ENCODE results near the gene NTSR1.
A peak's percentile ranks its signal among the peaks of the same experiment; 100 is the strongest.

Gene NTSR1

GRCh38 chr20:62738025-62738881 is 29.6 kb downstream of the NTSR1 start:
- DNase-seq (ENCODE audit: low read depth in 1 of 2, low spot score in 1 of 2) = no peak

DNA sequence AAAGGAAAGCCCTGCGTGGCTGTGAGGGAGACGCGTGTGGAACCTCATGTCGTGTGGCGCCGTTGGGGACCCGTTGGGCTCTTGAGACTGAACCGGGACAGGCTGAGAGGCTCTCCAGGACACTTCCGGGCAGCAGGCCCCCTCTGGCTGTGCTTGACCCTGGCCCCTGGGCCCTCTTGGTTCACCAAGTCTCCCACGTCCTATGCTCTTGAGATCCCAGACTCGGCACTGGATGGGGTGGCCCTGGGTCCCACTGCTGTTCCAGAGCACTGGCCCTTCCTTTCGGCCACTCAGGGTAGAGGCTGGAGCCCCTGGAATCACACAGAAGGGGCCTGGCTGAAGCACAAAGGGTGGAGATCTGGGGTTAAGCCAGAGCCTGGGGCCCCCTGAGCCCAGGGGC is 30.4 kb downstream of the NTSR1 start:
- no peak for DNase-seq (ENCODE audit: low read depth in 1 of 2, low spot score in 1 of 2)

DNA sequence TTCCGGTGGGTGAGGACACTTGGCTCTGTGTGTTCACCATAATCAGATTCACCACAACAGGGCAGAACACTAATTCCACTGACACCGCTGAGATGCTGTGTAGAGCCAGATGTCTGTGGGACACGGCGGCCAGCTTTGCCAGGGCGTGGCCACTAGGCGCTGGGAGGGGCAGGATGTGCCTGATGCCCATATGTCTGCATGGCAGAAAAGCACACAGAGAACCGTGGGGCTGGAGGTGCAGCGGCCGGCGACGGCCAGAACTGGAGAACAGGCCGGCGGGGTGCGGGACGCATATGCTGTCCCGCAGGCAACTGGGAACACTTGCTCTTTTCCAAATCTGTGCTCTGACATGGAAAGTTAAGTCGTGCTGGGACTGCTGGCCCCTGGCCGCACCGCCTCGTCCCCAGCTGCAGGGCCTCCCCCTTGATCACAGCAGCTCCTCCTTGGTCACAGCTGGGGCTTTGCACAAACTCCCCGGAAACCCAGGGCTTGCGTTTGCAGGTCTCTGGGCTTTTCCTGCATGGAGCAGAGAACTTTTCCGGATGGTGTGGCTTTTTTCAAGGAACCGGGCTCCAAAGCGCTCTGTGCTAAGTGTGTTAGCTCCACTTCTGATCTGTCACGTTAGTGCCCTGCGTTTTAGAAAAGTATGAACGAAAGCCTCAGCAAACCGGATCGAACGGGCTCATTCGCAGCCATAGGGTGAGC is 31.1 kb downstream of the NTSR1 start:
- DNase-seq (ENCODE audit: low read depth in 1 of 2, low spot score in 1 of 2) = no peak

- DNase-seq (ENCODE audit: low read depth in 1 of 2, low spot score in 1 of 2) = peak; percentile 57 to 78
These were observed 31.9 kb downstream of the NTSR1 start for GRCh38 chr20:62740286-62741141.

DNA sequence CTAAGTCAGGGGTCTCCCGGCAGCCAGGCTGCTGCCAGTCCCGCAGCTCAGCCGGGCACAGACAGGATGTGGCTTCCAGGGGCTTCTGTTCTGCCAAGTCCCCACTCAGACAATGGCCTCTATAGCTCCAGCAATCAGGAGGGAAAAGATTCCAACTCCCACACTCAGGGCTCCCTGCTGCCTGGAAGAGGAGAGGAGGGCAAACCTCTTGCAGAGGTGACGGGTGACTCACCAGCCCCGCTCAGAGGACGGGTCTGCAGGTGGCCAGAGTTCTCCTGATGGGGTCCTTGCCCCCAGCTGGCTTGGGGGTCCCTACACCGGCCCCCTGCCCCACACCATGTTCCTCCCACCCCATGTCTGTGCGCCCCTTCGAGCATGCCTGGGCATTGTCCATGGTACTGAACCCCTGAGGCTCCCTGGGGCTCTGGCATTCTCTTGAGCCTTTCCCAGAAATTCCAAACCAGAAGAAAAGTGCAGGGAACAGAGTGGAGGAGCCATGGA is 32.6 kb downstream of the NTSR1 start:
- no peak for DNase-seq (ENCODE audit: low read depth in 1 of 2, low spot score in 1 of 2)

DNA sequence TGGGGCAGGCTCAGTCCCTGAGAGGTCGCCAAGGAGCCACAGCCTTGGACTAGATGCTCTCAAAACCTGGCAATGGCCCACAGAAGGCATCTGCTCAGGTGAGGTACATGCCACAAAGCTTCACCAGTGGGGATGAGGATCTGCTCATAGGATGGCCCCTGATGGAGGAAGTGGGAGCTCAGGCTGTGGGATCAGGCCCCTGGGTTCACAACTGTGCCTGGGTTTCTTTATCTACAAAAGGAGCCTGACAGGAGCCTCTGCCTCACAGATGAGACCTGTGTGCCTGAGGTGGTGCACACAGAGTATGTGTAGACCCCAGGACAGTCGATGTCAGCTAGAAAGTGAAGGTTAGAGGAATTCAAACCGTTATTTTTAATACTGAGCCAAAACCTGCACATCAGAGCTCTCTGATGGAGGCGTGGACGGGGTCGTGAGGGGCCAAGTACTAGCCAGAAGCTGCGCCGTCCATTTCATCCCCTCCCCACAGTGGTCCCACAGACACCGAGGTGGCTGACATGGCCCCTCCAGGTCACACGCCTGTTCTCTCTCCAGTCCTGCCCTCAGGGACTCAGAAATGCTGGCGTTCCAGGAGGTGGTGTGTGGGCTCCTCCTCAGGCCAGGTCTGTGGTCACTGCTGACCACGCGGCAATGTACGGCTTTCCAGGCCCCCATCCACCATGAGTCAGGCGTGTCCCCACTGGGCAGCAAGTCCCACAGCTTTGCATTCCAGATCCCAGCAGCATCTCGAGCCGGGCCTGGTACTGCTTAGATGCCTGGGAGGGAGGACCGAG is 33.3 kb downstream of the NTSR1 start:
- DNase-seq (ENCODE audit: low read depth in 1 of 2, low spot score in 1 of 2) = no peak

DNA sequence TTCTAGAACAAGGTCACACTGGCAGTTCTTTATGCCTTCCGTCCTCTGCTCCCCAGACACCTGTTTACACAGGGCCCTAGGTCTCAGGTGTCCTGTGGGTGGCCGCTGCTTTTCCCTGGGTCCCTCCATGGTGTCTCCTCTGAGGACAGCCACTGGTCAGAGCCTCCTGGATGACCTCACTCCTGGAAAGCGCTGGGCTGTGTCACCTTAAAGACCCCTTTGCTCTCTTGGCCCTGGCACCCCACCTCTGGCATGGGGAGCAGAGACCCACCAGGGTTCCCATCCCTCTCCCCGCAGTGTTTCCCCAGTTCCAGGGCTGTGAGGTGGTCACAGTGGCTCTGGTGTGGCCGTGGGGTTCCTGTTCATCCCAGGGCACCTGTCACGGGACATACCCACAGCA is 33.9 kb downstream of the NTSR1 start:
- no peak for DNase-seq (ENCODE audit: low read depth in 1 of 2, low spot score in 1 of 2)

GRCh38 chr20:62742979-62743776 is 34.5 kb downstream of the NTSR1 start:
- DNase-seq (ENCODE audit: low read depth in 1 of 2, low spot score in 1 of 2) = no peak

GRCh38 chr20:62743777-62744317 is 35.2 kb downstream of the NTSR1 start:
- no peak for DNase-seq (ENCODE audit: low read depth in 1 of 2, low spot score in 1 of 2)

GRCh38 chr20:62744741-62745191 is 36.1 kb downstream of the NTSR1 start:
- DNase-seq (ENCODE audit: low read depth in 1 of 2, low spot score in 1 of 2) = no peak

DNA sequence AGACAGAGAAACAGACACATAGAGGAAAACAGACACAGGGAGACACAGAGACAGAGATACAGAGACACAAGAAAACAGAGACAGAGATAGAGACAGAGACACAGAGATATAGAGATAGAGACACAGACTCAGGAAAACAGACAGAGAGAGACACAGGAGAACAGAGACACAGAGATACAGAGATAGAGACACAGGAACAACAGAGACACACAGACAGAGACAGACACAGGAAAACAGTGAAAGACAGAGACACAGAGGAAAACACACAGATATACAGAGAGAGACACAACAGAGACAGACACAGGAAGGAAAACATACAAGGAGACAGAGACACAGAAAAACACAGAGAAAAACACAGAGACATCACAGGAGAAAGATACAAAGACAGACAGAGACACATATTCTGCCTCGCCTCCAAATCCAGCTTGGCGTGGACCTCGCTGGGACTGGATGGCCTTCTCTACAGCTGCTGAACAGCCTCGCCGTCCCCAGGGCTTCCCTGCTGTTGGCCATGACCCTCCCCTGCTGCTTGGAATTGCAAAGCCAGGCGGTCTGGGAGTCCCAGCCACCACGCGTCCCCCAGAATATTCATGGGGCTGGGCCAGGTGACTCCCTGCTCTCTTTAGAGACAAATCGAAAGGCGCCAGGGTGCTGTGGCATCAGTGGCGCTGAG is 36.8 kb downstream of the NTSR1 start:
- DNase-seq (ENCODE audit: low read depth in 1 of 2, low spot score in 1 of 2) = no peak

- DNase-seq (ENCODE audit: low read depth in 1 of 2, low spot score in 1 of 2) = no peak
These were observed 37.3 kb downstream of the NTSR1 start for GRCh38 chr20:62745952-62746288.

DNA sequence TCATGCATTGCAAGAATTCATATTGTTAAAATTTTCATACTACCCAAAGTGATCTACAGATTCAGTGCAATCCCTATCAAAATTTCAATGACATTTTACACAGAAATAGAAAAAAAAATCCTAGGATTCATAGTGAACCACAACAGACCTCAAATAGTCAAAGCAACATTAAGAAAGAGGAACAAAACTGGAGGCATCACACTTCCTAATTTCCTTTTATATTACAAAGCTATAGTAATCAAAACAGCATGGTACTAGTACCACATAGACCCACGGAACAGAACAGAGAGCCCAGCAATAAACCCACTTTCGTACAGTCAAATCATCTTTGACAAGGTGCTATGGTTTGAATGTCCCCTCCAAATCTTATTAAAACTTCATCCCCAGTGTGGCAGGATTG is 39.7 kb downstream of the NTSR1 start:
- DNase-seq (ENCODE audit: low read depth in 1 of 2, low spot score in 1 of 2) = no peak

DNA sequence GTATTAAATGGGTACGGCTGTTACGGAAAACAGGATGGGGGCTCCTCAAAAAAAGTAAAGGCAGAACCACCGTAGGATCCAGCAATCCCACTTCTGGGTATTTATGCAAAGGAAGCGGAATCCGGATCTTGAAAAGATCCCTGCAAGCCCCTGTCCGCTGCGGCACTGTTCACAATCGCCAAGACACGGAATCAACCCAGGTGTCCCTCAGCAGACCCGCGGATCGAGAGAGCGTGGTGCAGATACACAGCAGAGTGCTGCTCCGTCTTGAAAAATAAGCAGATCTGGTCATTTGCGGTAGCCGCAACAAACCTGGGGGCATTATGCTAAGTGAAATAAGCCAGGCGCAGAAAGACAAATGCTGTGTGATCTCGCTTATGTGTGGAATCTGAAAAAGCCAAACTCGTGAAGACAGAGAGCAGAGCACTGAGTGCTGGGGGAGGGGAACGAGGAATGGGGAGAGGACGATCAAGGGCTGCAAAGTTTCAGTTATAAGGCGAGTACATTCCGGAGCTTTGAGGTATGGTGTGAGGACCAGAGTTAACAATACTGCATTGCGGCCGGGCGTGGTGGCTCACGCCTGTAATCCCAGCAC is 41.3 kb downstream of the NTSR1 start:
- no peak for DNase-seq (ENCODE audit: low read depth in 1 of 2, low spot score in 1 of 2)

DNA sequence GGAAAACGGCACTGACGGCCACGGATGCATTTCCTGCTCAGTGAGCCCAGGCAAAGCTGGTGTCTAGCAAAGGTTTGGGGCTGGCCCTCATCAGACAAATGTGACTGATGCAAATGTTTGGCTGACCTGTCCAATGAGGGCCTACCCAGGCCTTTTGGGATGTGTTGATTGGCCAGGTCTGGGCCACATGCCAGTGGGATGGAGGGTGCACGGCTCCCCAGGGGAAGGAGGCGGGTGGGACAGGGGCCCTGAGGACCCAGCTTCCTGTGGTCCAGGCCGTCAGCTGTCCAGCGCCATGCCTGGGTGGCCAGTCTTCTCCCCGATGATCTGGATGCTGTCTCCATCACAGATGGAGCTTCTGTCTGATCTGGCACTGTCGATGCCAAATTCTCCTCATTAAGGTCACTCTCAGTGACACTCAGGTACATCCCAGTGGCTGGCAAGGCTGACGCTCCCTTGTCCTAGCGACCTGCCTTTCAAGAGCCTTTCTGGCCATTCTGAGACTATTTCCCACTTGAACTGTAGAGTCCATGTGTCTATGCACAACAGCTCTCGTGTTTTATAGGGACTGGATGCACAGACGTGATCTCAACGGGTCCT is 43.0 kb downstream of the NTSR1 start:
- no peak for DNase-seq (ENCODE audit: low read depth in 1 of 2, low spot score in 1 of 2)

DNA sequence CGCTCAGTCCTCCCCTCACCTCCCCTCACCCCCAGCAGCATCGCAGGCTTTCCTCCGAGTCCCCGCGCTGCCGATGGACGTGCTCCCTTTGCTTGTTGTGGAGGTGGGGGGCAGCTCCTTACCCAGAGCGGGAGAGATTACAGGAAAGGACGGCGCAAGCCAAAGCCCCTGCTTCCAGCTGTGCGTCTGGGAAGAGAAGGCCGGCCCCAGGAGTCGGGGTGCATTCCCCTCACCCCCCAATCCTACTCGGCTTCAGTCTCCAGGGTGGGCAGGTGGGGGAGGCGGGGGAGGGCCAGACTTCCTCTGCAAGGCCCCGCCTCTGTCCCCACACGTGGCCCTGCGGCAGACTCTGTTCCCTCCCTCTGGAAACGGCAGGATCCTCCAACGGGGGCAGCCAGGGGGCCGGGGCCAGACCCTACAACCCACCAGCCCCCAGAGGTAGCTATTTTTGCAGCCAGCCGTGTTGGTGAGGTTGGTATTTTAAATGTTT is 43.6 kb downstream of the NTSR1 start:
- no peak for DNase-seq (ENCODE audit: low read depth in 1 of 2, low spot score in 1 of 2)

DNA sequence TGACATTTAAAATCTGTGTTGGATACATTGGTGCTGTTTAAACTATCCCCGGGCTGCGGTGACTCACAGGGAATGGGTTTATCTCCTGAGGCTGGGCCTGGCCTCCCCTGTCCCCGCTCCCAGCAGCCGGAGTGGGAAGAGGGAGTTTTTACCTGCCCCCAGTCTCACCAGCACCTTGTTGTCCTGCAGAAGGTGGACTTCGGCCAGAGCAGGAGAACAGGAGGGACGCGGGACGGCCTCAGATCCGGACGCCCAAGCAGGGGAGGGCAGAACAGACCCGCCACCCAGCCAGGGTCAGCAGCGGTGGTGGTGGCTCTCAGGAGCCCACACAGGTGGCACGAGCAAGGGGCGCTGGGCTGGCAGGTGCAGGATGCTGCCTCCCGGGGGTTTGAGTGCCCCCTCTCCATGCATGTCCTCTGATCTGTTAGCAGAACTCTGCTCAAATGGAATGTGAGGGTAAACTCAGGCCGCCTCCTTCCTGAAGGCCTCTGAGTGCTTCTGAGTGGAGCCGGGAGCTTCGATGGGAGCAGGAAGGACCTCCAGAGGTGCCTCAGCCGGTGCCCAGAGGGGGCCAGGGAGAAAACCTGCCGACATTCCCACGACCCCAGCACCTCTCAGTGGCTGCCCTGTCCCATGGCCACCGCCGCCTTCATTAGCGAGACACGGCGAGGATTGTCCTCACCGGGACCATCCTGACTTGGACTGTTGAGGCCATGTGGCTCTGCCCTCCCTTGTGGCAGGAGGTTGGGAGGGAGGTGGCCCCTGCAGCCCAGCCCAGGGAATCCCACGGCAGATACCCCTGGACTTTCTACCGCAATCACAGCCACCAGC is 44.2 kb downstream of the NTSR1 start:
- DNase-seq (ENCODE audit: low read depth in 1 of 2, low spot score in 1 of 2) = no peak
